HL-60 (cell line): Measurements from ENCODE around the gene LRRC8C.
A peak's percentile ranks its signal among the peaks of the same experiment; 100 is the strongest.

Experiments used
- DNase-seq, 2 experiments: peaks; one replicate each; pipeline ENCODE4 v3.0.0-alpha.2; 2010 to 2020; ENCODE audit warnings: low read depth in 1 of 2, low spot score in 1 of 2
- H3K27ac ChIP-seq: fragments of 250-450 bp; sonication (Bioruptor Pico); replicated peaks from 2 replicates; pipeline ENCODE4 v1.5.1; 2020; ENCODE audit warnings: mild to moderate bottlenecking, moderate library complexity
- H3K27me3 ChIP-seq: fragments of 250-450 bp; sonication (Bioruptor Pico); 2 replicates; pipeline ENCODE4 v1.5.1; 2021; ENCODE audit warnings: mild to moderate bottlenecking, moderate library complexity; ENCODE audit not compliant: insufficient read depth, poor library complexity, severe bottlenecking
- H3K4me3 ChIP-seq: replicated peaks from 2 replicates; pipeline ENCODE4 v1.5.1; 2011; ENCODE audit warnings: mild to moderate bottlenecking, control low read depth, low read length; ENCODE audit not compliant: insufficient read depth
- GABPA ChIP-seq: IDR thresholded peaks from 2 replicates; pipeline ENCODE4 v1.6.1; 2012; ENCODE audit warnings: low read depth
- POLR2AphosphoS5 ChIP-seq: IDR thresholded peaks from 2 replicates; pipeline ENCODE4 v1.6.1; 2012; ENCODE audit warnings: low read depth
- SPI1 ChIP-seq: IDR thresholded peaks from 2 replicates; pipeline ENCODE4 v1.6.1; 2012; ENCODE audit warnings: low read depth, mild to moderate bottlenecking, borderline replicate concordance
- TF ChIP-seq, protein P1 (sequence below): IDR thresholded peaks from one replicate; pipeline ENCODE4 v1.5.1; 2011; ENCODE audit warnings: low read length, control low read depth, inconsistent platforms; ENCODE audit not compliant: insufficient read depth
- TF ChIP-seq, protein P2 (sequence below): IDR thresholded peaks from 2 replicates; pipeline ENCODE4 v1.6.1; 2012; ENCODE audit warnings: low read depth; ENCODE audit not compliant: insufficient replicate concordance

Gene LRRC8C

DNA sequence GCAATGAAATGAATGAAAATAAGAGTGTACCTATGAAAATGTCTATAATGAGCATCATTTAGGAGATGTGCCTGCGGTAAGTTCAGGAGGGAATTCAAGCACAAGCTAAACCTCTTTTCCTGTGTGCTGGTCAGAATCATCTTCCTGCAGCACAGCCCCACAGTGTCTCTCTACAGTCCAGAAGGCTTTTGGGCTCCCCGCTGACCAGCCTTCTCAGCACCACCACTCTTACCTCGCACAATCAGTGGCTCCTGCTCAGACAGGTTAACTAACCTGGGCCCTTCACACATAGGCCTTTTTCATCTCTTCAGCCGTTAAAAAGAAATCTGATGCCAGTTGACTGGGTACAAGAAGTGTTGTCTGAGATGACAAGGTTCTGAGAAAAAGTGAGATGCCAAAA lies 57.7 kb downstream of the LRRC8C start:
- Histone ChIP-seq H3K27ac (no peak overlapping the region), H3K4me3 (no peak overlapping the region), H3K27me3 (no peaks in the 10 kb centered on the region)
- DNase-seq = no peak
- TF ChIP-seq, protein P1, sequence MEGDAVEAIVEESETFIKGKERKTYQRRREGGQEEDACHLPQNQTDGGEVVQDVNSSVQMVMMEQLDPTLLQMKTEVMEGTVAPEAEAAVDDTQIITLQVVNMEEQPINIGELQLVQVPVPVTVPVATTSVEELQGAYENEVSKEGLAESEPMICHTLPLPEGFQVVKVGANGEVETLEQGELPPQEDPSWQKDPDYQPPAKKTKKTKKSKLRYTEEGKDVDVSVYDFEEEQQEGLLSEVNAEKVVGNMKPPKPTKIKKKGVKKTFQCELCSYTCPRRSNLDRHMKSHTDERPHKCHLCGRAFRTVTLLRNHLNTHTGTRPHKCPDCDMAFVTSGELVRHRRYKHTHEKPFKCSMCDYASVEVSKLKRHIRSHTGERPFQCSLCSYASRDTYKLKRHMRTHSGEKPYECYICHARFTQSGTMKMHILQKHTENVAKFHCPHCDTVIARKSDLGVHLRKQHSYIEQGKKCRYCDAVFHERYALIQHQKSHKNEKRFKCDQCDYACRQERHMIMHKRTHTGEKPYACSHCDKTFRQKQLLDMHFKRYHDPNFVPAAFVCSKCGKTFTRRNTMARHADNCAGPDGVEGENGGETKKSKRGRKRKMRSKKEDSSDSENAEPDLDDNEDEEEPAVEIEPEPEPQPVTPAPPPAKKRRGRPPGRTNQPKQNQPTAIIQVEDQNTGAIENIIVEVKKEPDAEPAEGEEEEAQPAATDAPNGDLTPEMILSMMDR = no peak
- no peak for TF ChIP-seq SPI1

GRCh38 chr1:89692601-89693521 lies 59.9 kb downstream of the LRRC8C start:
- DNase-seq = peak in 1 of 2 experiments; percentile 70
- TF ChIP-seq POLR2AphosphoS5 (no peak), SPI1 (peak; percentile 97)
- peak overlapping the region; percentile 68 for H3K27ac ChIP-seq
- H3K27me3 ChIP-seq = no peaks in the 10 kb centered on the region
- no peak overlapping the region for H3K4me3 ChIP-seq

- no peak for TF ChIP-seq SPI1
- TF ChIP-seq, protein P1 = no peak
- TF ChIP-seq GABPA = no peak
- TF ChIP-seq POLR2AphosphoS5 = no peak
- TF ChIP-seq, protein P2, sequence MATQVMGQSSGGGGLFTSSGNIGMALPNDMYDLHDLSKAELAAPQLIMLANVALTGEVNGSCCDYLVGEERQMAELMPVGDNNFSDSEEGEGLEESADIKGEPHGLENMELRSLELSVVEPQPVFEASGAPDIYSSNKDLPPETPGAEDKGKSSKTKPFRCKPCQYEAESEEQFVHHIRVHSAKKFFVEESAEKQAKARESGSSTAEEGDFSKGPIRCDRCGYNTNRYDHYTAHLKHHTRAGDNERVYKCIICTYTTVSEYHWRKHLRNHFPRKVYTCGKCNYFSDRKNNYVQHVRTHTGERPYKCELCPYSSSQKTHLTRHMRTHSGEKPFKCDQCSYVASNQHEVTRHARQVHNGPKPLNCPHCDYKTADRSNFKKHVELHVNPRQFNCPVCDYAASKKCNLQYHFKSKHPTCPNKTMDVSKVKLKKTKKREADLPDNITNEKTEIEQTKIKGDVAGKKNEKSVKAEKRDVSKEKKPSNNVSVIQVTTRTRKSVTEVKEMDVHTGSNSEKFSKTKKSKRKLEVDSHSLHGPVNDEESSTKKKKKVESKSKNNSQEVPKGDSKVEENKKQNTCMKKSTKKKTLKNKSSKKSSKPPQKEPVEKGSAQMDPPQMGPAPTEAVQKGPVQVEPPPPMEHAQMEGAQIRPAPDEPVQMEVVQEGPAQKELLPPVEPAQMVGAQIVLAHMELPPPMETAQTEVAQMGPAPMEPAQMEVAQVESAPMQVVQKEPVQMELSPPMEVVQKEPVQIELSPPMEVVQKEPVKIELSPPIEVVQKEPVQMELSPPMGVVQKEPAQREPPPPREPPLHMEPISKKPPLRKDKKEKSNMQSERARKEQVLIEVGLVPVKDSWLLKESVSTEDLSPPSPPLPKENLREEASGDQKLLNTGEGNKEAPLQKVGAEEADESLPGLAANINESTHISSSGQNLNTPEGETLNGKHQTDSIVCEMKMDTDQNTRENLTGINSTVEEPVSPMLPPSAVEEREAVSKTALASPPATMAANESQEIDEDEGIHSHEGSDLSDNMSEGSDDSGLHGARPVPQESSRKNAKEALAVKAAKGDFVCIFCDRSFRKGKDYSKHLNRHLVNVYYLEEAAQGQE = no peak
- no peak overlapping the region for H3K4me3 ChIP-seq
- no peak for DNase-seq
Measured at GRCh38 chr1:89695847-89696246, 62.9 kb downstream of the LRRC8C start.

DNA sequence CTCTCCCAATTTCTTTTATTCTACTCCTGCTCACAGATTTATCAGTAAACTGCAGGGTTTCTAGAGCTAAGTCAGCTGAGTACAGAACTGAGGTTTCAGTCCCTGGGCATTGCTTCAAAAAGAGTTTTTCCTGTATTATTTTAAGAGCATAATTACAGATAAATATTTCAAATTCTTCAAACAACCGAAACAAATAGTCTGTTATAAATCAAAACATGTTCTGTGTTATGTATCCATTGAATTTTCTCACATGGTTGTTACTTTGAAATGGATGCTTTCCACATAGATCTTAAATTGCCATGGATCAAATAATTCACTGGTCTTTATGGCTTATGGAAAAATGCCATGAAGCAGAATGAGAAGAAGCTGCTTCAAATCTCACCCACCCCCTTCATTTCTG lies 64.5 kb downstream of the LRRC8C start:
- TF ChIP-seq, protein P1 = no peak
- TF ChIP-seq GABPA (no peak), SPI1 (no peak), POLR2AphosphoS5 (no peak)
- TF ChIP-seq, protein P2 = no peak
- Histone ChIP-seq H3K27me3 (no peaks in the 10 kb centered on the region), H3K27ac (no peak overlapping the region), H3K4me3 (no peak overlapping the region)
- DNase-seq = no peak

More at GRCh38 chr1:89695847-89696246, 62.9 kb downstream of the LRRC8C start:
- H3K27me3 ChIP-seq = no peaks in the 10 kb centered on the region
- no peak overlapping the region for H3K27ac ChIP-seq
